PFSK-1 (cell line): ENCODE measurements around the gene RBMS3.

Experiments
- FOXP2 ChIP-seq: optimal IDR thresholded peaks from 2 replicates; pipeline ENCODE3; 2011; ENCODE audit warnings: borderline replicate concordance, control low read depth, inconsistent platforms; ENCODE audit not compliant: insufficient read depth; ENCODE audit errors: extremely low read length, extremely low read depth
- POLR2AphosphoS5 ChIP-seq: IDR thresholded peaks from 2 replicates; pipeline ENCODE4 v1.6.1; 2012; ENCODE audit warnings: low read depth, mild to moderate bottlenecking, control low read depth, low read length, moderate library complexity
- REST ChIP-seq, 2 experiments: IDR thresholded peaks; 2 replicates each; pipeline versions ENCODE4 v1.6.1 to v1.8.0; 2011 to 2012; ENCODE audit warnings: low read depth in 2 of 2, low read length in 2 of 2, control low read depth in 1 of 2, inconsistent platforms in 1 of 2, mild to moderate bottlenecking in 1 of 2, moderate library complexity in 1 of 2; ENCODE audit not compliant: insufficient read depth in 1 of 2
- SIN3A ChIP-seq: IDR thresholded peaks from 2 replicates; pipeline ENCODE4 v1.6.1; 2012; ENCODE audit warnings: mild to moderate bottlenecking, low read length, moderate library complexity, borderline replicate concordance; ENCODE audit not compliant: insufficient read depth
- TAF1 ChIP-seq: IDR thresholded peaks from 2 replicates; pipeline ENCODE4 v1.6.1; 2012; ENCODE audit warnings: low read length, control low read depth, borderline replicate concordance; ENCODE audit not compliant: insufficient read depth

The RBMS3 gene

GRCh38 chr3:29453284-29454001 lies 172.6 kb downstream of the RBMS3 start:
- no peak for TF ChIP-seq POLR2AphosphoS5
- TF ChIP-seq REST (IDR thresholded peaks at IDR 0.05; ENCODE audit: insufficient read depth in 1 of 2, low read depth in 2 of 2, low read length in 2 of 2): no peak
- TF ChIP-seq FOXP2: no peak
- no peak for TF ChIP-seq SIN3A
- no peak for TF ChIP-seq TAF1

- TF ChIP-seq REST (IDR thresholded peaks at IDR 0.05; ENCODE audit: insufficient read depth in 1 of 2, low read depth in 2 of 2, low read length in 2 of 2) (no peak), TAF1 (no peak), SIN3A (no peak), POLR2AphosphoS5 (no peak), FOXP2 (no peak)
Measured at GRCh38 chr3:29454161-29454611, 173.3 kb downstream of the RBMS3 start.

- TF ChIP-seq POLR2AphosphoS5 (no peak), FOXP2 (no peak), REST (IDR thresholded peaks at IDR 0.05; ENCODE audit: insufficient read depth in 1 of 2, low read depth in 2 of 2, low read length in 2 of 2) (no peak), TAF1 (no peak), SIN3A (no peak)
Measured at GRCh38 chr3:29456901-29457300, 176.0 kb downstream of the RBMS3 start.

GRCh38 chr3:29463304-29463703 lies 182.4 kb downstream of the RBMS3 start:
- TF ChIP-seq TAF1 (no peak), SIN3A (no peak), REST (IDR thresholded peaks at IDR 0.05; ENCODE audit: insufficient read depth in 1 of 2, low read depth in 2 of 2, low read length in 2 of 2) (no peak), POLR2AphosphoS5 (no peak), FOXP2 (no peak)
